Measurements from ENCODE around the gene RAPGEF4. TPM values are rescaled to one million over a fixed set of nuclear protein-coding genes. Genes with fewer than 3 reads are reported as not detected.

The RAPGEF4 gene
- total RNA-seq, 1 experiment from 2014 or later: 0.59 TPM

GRCh38 chr2:172904236-172904635 is 168.6 kb downstream of the RAPGEF4 start:
- Histone ChIP-seq H2AFZ (ENCODE audit: low read depth, low read length, poor library complexity, severe bottlenecking) (no peak overlapping the region), H3K4me3 (replicated peaks in 1 of 2; ENCODE audit: low read depth in 1 of 2, low read length in 2 of 2) (no peak overlapping the region), H3K4me2 (ENCODE audit: low read length) (no peak overlapping the region), H3K27ac (ENCODE audit: low read depth, low read length) (no peak overlapping the region), H3K9ac (ENCODE audit: low read length) (no peak overlapping the region), H3K36me3 (ENCODE audit: control insufficient read depth in 1 of 2, insufficient read depth in 2 of 2, low read length in 2 of 2) (no peaks in the 10 kb centered on the region), H4K20me1 (ENCODE audit: insufficient read depth) (no peaks in the 10 kb centered on the region), H3K4me1 (ENCODE audit: control insufficient read depth in 1 of 2, insufficient read depth in 2 of 2, low read length in 2 of 2) (no peaks in the 10 kb centered on the region), H3K9me3 (ENCODE audit: control insufficient read depth in 1 of 2, insufficient read depth in 1 of 2, low read depth in 1 of 2, low read length in 2 of 2) (no peaks in the 10 kb centered on the region), H3K27me3 (ENCODE audit: insufficient read depth, low read length) (0 out of 2 replicates have a peak, but pooled peaks cover 1% of the 10 kb centered on the region), H3K9me2 (ENCODE audit: insufficient read depth) (no peaks in the 10 kb centered on the region), H3K79me2 (ENCODE audit: insufficient read depth, low read length) (no peaks in the 10 kb centered on the region)
- ATAC-seq (no peak), DNase-seq (ENCODE audit: low read depth, low spot score) (no peak)
- BruUV-seq (replicated peaks): no TSS peak
- intact Hi-C loops (cut with micrococcal nuclease): no loop called here
- ChIA-PET RAD21 (ENCODE audit: low non-redundant PET in 1 of 2, low total read pairs in 2 of 2, uncharacterized antibody in 2 of 2, unreplicated experiment in 2 of 2) (no interaction called here), POLR2A (no interaction called here), CTCF (no interaction called here)
- no peak for TF ChIP-seq EZH2phosphoT487 (IDR thresholded peaks at IDR 0.05; ENCODE audit: borderline replicate concordance)
- TF ChIP-seq CTCF (IDR thresholded peaks at IDR 0.05 in 2 of 3, conservative IDR thresholded peaks at IDR 0.05 in 1 of 3; ENCODE audit: borderline replicate concordance in 1 of 3, insufficient read depth in 1 of 3, low read depth in 2 of 3, low read length in 2 of 3): no peak
- no peak for TF ChIP-seq JUND (IDR thresholded peaks at IDR 0.05)
- TF ChIP-seq ZNF274 (IDR thresholded peaks at IDR 0.05; ENCODE audit: low read depth, low read length): no peak
- no peak for TF ChIP-seq SRF (IDR thresholded peaks at IDR 0.05; ENCODE audit: low read depth)
- no peak for TF ChIP-seq POLR2A (IDR thresholded peaks at IDR 0.05; ENCODE audit: borderline replicate concordance, extremely low read depth, insufficient read depth, insufficient read length)
- no peak for TF ChIP-seq SP1 (IDR thresholded peaks at IDR 0.05; ENCODE audit: low read depth)
- no peak for TF ChIP-seq SIN3A (IDR thresholded peaks at IDR 0.05; ENCODE audit: low read depth)
- no peak for TF ChIP-seq CEBPB (IDR thresholded peaks at IDR 0.05; ENCODE audit: low read depth)
- TF ChIP-seq TCF7L2 (IDR thresholded peaks at IDR 0.05; ENCODE audit: borderline replicate concordance, extremely low read depth, insufficient read depth, insufficient read length): no peak
- TF ChIP-seq ATF3 (IDR thresholded peaks at IDR 0.05): no peak
- no peak for TF ChIP-seq ZFX (IDR thresholded peaks at IDR 0.05)
- TF ChIP-seq FOSL1 (IDR thresholded peaks at IDR 0.05; ENCODE audit: low read depth): no peak
